ES-I3 (cell line): Measurements from ENCODE around the gene BPIFB4.

Source experiments
- H3K36me3 ChIP-seq: 2 replicates; pipeline ENCODE4 v1.6.1; 2013; ENCODE audit warnings: mild to moderate bottlenecking, low read length, control low read depth, moderate library complexity; ENCODE audit not compliant: insufficient read depth
- H3K4me1 ChIP-seq: 2 replicates; pipeline ENCODE4 v1.6.1; 2013; ENCODE audit warnings: mild to moderate bottlenecking, control low read depth, low read length; ENCODE audit not compliant: insufficient read depth
- H3K9ac ChIP-seq: 2 replicates; pipeline ENCODE4 v1.6.1; 2013; ENCODE audit warnings: low read depth, mild to moderate bottlenecking, low read length, moderate library complexity
- H3K9me3 ChIP-seq: 2 replicates; pipeline ENCODE4 v1.6.1; 2013; ENCODE audit warnings: mild to moderate bottlenecking, low read length, moderate library complexity; ENCODE audit not compliant: control insufficient read depth, insufficient read depth

The BPIFB4 gene

DNA sequence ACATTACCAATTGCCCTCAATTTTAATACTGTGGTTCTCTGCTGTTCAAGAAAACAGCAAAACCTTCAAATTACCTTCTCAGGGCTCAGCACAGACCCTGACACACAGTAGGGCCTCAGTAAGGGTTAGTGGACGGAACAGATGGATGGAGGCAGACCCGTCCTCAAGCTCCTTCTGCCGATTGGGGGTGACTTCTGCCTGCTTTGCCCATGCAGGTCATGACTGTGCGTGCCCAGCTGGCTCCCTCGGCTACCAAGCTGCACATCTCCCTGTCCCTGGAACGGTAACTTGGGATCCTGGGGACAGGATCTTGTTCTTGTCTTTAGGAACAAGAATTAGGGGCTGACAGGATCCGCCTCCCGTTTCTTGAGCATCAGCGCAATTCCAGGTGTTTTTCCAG lies 9.8 kb upstream of the BPIFB4 start:
- Histone ChIP-seq H3K36me3 (no peaks in the 10 kb centered on the region), H3K9ac (no peak overlapping the region), H3K4me1 (no peaks in the 10 kb centered on the region), H3K9me3 (no peaks in the 10 kb centered on the region)

DNA sequence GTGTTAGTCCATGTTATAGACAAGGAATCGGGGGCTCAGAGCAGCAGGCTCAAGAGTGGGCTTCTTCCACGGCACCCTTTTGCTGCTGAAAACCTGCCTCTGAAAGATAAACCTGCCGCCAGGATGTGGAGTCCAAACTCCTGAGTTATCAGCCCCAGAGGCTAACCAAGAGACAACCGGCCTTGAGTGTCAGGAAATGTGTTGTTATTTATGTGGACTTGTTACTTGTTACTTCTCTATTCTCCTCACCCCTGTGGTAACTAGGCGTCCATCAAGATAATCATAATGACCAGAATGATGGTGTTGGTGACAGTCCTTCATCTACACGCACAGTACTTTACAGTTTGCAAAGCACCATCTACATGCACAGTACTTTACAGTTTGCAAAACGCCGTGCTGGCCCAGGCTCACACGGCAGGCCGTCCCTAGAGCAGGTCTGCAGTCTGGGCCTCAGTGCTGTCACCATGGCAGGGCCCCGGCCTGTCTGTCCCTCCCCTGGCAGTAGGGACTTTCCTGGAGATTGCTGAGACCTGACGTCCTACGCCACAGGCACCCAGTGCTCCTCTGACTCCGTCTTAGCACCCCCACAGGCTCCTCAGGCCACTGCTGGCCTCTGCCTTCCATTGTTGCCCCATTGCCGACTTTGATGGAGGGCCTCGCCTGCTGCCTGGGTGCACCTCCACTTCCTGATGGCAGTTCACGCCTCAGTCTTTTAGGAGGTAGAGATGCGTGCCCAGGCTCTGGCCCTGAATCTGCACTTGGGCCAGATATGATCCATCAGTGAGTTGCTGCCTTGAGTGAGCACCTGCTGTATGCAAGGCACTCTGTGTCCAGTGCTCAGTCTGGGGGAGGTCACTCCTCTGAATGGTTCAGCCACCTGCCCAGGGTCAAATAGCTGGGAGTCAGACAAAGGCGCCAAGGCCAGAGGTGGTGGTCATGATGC lies 9.1 kb upstream of the BPIFB4 start:
- no peaks in the 10 kb centered on the region for H3K9me3 ChIP-seq
- H3K4me1 ChIP-seq: no peaks in the 10 kb centered on the region
- H3K9ac ChIP-seq: no peak overlapping the region
- no peaks in the 10 kb centered on the region for H3K36me3 ChIP-seq

DNA sequence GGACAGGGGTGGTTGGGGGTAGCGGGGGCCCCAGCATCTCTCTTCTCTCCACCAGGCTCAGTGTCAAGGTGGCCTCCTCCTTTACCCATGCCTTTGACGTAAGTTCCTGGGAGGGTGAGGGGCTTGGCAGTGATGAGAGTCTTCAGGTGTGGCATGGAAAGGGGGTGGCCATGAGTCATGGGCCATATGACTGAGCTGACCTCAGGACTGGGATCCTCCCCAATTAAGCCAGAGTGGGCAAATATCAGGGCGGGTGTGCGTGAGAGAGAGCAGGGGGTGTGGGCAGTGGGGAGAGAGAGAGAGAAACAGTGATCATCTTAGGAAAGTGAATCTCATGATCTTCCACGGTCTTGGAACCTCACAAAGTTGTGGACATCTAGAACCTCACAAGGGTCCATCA lies 8.2 kb upstream of the BPIFB4 start:
- Histone ChIP-seq H3K9ac (no peak overlapping the region), H3K4me1 (no peaks in the 10 kb centered on the region), H3K9me3 (no peaks in the 10 kb centered on the region), H3K36me3 (no peaks in the 10 kb centered on the region)

DNA sequence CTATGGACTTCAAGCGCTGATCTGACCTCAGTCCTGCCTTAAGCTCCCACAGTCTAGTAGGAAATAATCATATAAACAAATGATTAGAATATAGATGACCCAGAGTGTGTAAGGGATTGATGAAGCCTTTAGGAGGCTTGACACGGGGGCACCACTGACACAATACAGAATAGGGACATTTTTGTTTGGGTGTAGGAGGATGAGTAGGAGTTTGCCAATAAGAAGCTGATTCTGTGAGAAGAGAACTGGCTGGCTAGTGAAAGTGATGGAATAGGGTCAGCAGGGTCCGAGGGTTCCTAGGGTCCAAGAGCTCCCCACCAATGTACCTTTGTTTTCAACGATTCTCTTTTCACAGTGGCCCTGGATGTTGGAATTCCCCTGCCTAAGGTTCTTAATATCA lies 7.1 kb upstream of the BPIFB4 start:
- Histone ChIP-seq H3K4me1 (no peaks in the 10 kb centered on the region), H3K9ac (no peak overlapping the region), H3K36me3 (no peaks in the 10 kb centered on the region), H3K9me3 (no peaks in the 10 kb centered on the region)

DNA sequence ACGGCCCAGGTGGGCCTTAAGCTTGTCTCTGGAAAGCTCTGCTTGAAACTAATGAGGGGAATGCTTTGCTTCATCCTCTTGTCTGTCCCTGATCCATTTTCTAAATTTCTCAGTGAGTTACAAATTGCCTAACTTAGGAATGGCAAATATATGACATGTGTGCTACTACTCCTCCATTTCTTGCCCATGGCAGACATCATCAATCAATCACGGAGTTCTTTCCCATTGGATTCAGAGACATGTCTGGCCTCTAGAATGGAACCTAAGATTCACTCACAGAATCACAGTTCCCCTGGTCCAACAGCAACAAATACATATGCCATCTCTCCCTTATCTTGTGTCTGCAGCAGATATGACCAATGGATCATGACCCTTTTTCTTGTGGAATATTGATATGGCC lies 6.6 kb upstream of the BPIFB4 start:
- H3K36me3 ChIP-seq: no peaks in the 10 kb centered on the region
- H3K9ac ChIP-seq: no peak overlapping the region
- no peaks in the 10 kb centered on the region for H3K4me1 ChIP-seq
- H3K9me3 ChIP-seq: no peaks in the 10 kb centered on the region

GRCh38 chr20:33074675-33075074 lies 4.8 kb upstream of the BPIFB4 start:
- Histone ChIP-seq H3K9ac (no peak overlapping the region), H3K9me3 (no peaks in the 10 kb centered on the region), H3K4me1 (no peaks in the 10 kb centered on the region), H3K36me3 (no peaks in the 10 kb centered on the region)

- no peaks in the 10 kb centered on the region for H3K9me3 ChIP-seq
- H3K36me3 ChIP-seq: no peaks in the 10 kb centered on the region
- no peaks in the 10 kb centered on the region for H3K4me1 ChIP-seq
- no peak overlapping the region for H3K9ac ChIP-seq
Measured at GRCh38 chr20:33075281-33075680, 4.2 kb upstream of the BPIFB4 start.

DNA sequence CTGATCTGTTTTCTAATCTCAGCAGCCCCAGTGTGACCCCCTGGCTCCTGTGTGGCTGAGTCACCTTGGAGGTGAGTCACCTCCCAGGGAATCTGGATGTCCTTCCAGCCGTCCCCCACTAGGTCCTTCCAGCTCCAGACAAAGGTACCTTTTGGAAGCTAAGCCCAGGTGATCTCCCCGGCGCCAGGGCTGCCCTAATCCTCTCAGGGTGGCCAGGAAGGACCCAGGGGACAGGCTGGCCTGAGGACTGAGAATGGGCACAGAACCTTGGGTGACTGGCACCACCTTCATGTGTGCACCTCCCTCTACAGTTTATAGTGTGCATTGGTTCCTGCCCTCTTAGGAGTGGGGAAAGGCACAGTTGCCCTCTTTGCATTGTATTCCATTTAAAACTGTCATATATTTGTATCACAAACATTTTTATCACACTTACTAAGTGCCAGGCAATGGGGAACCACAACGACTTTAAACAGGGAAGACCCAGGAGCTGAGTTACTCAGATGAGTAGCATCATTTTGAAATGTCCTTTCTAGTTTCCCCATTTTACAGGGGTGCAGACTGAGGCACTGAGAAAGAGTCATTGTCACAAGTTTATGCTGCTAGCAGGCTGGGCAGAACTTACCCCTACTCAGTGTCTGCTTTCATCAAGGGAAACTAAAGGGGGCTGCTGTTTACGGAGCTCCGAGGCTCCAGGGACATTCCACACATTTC lies 2.6 kb upstream of the BPIFB4 start:
- Histone ChIP-seq H3K36me3 (no peaks in the 10 kb centered on the region), H3K4me1 (no peaks in the 10 kb centered on the region), H3K9me3 (no peaks in the 10 kb centered on the region), H3K9ac (no peak overlapping the region)

DNA sequence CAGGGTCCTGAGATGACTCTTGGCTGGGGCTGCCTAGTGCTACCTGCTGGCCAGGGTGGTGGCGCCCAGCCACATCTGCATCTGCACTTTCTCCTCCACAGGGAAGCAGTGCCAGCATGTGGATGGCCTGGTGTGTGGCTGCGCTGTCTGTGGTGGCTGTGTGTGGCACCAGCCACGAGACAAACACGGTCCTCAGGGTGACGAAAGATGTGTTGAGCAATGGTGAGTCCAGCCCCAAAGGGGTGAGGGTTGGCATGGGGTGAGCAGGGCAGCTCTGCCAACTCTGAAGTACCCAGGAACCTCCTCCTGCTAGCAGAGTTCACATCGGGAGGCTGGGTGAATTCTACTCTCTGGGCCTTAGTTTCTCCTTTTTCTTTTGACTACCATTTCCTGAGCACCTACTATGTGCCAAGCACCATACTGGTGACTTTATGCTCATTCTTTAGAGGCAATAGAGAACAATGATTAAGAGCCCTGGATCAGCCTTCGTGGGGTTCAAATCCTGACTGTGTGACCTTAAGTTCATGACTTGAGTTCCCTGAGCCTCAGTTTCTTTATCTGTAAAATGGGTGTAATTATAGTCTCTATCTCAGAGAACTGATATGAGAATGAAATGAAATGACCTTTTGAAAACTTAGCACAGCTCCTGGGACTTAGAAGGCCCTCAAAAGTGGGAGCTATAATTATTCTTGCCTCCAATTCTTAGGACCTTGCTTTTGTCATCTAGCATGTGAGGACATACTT lies 2.1 kb downstream of the BPIFB4 start:
- Histone ChIP-seq H3K36me3 (no peaks in the 10 kb centered on the region), H3K9ac (no peak overlapping the region), H3K9me3 (no peaks in the 10 kb centered on the region), H3K4me1 (no peaks in the 10 kb centered on the region)

DNA sequence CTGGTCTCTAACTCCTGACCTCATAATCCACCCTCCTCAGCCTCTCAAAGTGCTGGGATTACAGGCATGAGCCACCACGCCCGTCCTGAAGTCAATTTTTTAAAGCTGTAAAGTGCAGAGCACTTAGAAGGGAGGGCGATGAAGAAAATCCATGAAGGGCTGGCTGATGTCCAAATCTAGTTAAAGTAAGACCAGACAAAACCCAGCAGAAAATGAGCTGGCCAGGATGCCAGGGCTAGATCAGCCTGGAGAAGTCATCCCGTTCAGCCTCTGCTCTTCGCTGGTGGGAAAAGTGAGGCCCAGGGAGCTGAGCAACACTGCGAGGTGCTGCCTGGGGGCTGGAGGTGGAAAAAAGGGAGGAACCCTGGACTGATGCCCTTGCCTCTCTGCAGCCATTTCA lies 3.1 kb downstream of the BPIFB4 start:
- H3K9me3 ChIP-seq: no peaks in the 10 kb centered on the region
- no peak overlapping the region for H3K9ac ChIP-seq
- no peaks in the 10 kb centered on the region for H3K4me1 ChIP-seq
- no peaks in the 10 kb centered on the region for H3K36me3 ChIP-seq

DNA sequence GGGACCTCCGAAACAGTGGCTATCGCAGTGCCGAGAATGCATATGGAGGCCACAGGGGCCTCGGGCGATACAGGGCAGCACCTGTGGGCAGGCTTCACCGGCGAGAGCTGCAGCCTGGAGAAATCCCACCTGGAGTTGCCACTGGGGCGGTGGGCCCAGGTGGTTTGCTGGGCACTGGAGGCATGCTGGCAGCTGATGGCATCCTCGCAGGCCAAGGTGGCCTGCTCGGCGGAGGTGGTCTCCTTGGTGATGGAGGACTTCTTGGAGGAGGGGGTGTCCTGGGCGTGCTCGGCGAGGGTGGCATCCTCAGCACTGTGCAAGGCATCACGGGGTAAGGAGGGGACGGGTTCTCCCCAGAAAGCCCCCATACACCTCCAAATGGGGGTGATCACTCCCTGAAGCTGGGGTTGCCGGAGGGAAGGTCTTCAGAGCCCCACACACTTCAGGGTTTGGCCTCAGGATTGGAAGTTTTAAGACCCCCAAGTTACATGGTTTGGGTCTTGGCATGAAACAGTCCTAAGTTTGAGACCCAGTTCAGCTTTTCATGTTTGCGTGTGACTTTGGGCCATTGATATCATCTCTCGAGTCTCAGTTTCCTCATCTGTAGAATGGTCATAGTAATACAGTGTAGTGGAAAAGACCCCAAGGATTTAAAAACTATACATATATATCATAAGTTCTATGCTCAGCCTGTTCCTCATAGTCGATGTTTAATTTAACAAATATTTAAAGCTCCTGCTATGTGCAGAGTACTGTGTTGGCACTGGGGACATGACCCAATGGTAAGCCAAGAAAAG lies 4.3 kb downstream of the BPIFB4 start:
- Histone ChIP-seq H3K36me3 (no peaks in the 10 kb centered on the region), H3K4me1 (no peaks in the 10 kb centered on the region), H3K9me3 (no peaks in the 10 kb centered on the region), H3K9ac (no peak overlapping the region)

GRCh38 chr20:33084722-33085121 lies 5.3 kb downstream of the BPIFB4 start:
- Histone ChIP-seq H3K36me3 (no peaks in the 10 kb centered on the region), H3K9ac (no peak overlapping the region), H3K4me1 (no peaks in the 10 kb centered on the region), H3K9me3 (no peaks in the 10 kb centered on the region)

DNA sequence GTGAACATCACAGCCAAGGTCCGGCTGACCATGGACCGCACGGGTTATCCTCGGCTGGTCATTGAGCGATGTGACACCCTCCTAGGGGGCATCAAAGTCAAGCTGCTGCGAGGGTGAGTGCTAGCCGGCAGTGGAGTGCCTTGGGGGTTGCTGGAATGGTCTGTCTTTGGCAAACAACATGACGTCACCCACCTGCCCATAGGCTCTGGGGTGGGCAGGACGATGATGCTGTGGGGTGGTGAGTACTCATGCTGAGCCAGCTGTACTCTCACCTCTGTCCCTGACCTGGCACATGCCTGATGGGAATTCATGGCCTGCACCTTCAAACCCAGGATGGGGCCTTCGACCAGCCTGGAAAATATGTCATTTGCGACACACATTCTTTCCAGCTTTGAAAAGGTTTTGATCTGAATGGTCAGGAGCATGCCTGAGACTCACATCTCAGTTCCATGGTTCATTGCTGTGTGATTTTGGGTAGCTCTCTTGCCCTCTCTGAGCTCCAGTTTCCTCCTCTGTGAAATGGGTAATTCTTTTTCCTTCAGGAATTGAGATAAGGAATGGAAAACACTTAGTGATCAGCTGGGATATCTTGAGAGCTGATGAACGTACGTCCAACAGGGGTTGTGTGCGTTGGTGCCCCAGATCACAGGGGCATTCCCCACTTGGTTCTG lies 6.7 kb downstream of the BPIFB4 start:
- Histone ChIP-seq H3K4me1 (no peaks in the 10 kb centered on the region), H3K9ac (no peak overlapping the region), H3K9me3 (no peaks in the 10 kb centered on the region), H3K36me3 (no peaks in the 10 kb centered on the region)
